GM21360 (cell line): ENCODE measurements around the gene AGAP5.
"Not testable (repeated sequence)": the region's sequence is repeated elsewhere in the genome, so short reads cannot be mapped to it uniquely, and the experiment has no call there.

Source experiments
- ATAC-seq: cut with Tn5 transposase; IDR thresholded peaks from one replicate; pipeline ENCODE4 v1.9.1; 2021; ENCODE audit warnings: mild to moderate bottlenecking, moderate library complexity; ENCODE audit not compliant: unreplicated experiment

The AGAP5 gene

DNA sequence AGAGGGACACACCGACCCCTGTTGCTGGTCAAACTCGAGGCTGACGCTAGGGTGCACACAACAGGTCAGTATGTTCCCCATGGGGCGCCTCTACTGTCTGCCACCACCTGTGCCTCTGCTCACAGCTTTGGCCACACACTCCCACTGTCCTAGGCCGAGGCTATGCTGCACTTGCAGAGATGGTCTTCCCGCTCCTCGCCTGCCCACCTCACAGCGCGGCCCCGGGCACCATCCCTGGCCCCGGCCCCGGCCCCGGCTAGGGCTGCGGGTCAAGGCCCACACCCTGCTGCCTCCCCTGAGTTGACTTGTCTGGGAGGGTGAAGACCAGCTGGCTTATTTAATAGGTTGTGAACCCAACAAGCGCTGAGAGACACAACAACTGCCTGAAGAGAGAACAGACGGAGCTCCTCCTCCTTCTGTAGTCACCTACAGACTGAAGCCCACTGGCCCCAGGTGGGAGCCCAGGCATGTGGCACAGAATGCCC is at the start of gene AGAP5:
TSS of gene AGAP5 (minus strand) at position 435 of the 485 bp plus-strand sequence. CDS start at position 81, 354 bp downstream.
- ATAC-seq: not testable (repeated sequence)

DNA sequence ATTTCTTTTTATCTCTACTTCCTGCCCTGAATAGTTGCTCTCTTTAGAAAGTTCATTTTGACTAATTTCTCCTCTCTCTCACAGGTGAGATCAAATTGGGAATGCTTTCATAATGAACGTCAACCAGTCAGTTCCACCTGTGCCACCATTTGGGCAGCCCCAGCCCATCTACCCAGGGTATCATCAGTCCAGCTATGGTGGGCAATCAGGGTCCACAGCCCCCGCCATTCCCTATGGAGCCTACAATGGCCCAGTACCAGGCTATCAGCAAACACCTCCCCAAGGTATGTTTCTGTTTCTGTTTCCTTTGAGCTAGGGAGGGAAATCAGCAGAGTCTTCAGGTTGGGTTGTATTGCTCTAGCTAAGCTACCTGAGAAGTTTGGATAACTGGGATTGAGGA is 48.8 kb upstream of the AGAP5 start:
- ATAC-seq: no peak

DNA sequence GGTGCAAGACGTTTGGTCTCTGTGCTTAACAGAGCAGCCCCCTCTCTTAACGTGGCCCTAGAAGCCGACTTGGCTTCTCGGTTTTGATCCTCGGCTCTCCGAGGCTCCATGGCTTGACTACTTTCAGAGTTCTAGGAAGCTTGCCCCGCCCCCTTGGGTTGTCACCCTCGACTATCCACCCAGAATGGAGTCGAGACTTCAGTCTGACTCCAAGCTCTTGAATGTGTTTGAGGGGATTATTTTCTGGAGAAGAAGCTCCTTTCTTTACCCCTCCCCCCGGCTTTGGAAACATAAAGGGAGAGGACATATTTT is 46.7 kb upstream of the AGAP5 start:
- ATAC-seq: peak; percentile 32

DNA sequence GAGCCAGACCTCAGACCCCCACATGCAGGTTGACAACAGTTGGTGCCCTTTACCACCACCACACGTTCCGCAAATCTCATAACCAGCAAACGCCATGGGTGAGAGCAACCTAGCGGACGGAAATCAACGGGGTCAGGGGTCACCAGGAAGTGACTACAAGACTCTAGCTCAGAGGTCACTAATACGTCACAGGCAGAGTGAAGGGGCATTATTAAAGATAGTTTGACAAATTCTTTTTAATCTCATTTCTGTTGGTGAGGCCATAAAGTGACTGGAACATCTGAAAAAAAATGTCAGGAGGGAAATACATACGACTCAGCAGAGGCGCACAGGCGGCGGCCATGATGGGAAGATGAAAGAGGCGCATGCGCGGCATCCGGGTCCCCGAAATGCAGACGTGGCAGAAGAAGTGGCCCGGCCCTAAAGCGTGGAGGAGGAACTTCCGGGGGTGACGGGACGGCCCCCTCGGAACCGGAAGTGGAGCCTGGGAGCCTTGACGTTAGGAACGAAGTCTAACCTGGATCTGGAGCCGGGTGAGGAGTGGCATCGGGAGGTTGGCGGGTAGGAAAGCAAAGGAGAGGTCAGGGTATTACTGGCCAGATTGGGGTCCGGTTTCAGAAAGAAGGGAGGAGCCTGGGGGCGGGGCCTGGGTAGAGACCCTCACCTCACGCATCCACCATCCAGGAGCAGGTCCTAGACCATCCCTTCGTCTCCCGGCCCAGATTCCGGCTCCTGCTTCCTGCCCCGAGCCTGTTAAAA is 46.2 kb upstream of the AGAP5 start, which contains the start of gene SEC24C:
TSS of gene SEC24C (plus strand) at position 468 of the 759 bp plus-strand sequence. CDS start 2,461 bp downstream, outside the sequence.
- ATAC-seq: peak; percentile 80

DNA sequence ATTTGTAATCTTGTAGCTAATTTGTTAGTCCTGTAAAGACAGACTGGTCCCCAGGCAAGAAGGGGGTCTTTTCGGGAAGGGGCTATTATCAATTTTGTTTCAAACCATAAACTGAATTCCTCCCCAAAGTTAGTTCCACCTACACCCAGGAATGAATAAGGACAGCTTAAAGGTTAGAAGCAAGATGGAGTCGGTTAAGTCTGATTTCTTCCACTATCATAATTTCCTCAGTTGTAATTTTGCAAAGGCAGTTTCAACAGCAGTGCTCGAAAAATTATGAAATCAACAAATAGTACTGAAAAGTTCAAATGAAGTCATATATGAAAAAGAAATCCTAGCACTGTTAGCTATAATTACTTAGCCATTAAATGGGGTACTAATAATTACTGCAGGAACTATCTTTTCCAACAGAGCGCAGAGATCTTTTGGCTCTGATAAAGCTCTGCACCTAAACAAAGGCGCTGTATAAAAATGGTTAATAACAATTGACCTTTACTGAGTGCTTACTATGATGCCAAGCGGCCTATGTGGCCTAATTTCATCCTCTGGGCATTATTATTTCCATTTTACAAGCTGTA is 45.5 kb upstream of the AGAP5 start:
- no peak for ATAC-seq

DNA sequence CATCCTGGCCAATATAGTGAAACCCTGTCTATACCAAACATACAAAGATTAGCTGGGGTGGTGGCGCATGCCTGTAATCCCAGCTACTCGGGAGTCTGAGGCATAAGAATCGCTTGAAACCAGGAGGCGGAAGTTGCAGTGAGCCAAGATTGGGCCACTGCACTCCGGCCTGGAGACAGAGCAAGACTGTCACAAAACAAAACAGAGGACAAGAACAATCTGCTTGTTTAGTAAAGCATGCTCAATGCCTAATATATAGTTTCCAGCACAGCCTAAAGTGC is 44.5 kb upstream of the AGAP5 start:
- no peak for ATAC-seq

DNA sequence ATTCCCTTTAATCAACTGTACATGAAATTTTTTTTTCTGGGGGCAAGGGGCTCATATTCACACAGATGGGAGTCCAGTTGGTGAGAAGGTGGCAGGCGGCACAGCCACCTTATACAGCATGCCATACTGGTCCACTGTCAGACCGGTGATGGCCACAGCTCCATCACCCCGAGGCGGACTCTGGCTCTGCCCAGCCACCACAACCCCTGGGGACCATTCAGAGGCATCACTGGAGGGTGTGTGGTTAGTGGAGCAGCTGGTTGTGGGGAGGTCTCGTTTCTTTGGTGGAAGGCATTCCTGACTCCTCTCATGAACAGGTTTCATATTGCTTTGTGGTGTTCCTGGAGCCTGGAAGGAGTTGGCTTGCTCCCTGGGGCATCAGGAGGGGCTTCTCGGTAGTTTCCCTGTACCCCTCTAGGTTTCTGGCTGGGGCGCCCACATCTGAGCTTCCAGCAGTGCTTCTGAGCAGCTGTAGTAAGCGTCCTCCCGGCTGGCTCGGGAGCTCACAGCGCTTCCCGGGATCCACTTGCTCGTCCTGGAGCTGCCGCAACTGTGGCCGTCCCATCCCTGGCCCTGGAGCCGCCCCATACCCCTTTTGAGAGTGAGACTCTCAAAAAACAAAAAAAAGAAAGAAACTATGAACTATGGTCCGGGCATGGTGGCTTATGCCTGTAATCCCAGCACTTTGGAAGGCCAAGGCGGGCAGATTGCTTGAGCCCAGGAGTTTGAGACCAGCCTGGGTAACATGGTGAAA is 42.8 kb upstream of the AGAP5 start:
- ATAC-seq: not testable (repeated sequence)

DNA sequence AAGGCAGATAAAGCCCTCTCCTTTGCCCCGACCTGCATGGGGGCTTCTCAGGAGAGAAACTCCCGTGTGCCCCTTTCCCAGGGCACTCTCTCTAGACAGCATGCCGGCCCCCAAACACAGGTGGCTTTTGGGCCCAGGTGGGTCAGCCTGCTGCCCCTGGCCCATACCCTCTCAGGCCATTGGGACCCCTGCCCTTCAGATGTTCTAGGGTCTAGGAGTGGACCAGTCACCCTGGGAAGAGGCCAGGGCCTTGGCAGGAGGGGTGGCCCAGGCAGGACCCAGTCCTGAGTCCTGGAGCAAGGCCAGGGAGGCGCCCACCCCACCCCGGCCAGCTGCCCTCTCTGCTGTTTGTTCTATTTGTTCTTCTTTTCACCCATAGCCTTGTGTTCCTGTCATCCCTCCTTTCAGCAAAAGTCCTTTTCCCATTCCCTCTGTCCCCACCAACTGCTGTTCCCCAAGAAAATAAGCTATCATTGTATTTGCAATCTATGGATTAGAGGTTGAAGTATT is 36.9 kb upstream of the AGAP5 start:
- no peak for ATAC-seq

DNA sequence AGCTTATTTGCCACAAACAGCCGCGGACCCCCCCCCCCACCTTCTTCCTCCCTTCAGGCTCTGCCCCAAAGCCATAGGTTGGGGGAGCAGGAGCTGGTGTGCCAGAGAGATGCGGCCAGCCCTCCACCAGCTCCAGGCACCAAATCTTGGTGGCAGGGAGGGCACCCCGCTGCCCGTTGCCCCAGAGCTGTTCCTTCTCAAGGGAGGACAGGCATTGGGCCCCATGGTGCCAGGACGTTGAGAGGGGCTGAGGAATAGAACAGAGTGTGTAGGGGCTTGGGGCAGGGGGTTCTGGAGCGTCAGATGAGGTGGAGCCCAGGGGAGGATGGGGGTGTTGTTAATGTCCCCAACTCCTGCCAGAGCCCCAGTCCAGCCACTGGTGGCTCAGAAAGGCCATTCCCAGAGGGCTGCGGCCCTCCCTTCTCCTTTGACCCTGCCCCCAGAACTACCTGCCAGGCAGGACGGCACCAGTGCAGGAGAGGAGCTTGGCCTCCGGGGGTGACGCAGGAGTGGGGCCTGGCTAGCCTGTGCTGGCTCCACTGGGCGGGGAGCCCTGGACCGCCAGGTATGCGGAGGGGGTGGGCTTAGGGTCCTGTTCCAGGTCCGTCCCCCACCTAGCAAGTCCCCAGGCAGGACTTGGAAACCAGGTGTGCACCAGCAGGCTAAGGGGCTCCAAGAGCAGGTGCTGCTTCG is 36.3 kb upstream of the AGAP5 start:
- ATAC-seq: no peak

DNA sequence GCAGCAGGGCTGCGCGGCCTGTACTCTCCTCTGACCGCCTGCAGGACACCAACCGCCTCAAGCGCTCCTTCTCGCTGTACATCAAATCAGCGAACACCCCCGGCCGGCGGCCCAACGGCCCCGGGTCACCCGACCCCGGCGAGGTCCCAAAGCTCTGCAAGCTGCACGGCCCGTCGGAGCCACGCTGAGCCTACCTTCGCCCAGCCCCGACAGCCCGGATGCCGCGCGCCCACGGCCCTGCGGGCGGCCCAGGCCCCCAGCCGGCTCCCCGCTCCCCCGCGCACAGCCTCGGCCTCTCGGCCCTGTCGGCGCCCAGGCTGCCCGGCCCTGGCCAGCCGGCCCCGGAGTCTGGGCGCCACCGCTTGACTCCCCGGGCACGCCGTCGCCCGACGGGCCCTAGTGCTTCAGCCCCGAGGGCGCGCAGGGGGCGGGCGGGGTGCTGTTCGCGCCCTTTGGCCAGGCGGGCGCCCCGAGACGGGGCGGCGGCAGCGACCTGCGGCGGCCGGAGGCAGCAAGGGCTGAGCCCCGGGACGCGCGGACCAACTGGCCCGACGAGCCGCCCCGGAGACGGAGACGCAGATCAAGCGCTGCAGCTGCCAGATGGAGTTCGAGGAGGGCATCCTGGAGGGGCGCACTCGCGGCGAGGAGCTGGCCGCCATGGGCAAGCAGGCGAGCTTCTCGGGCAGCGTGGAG is 35.2 kb upstream of the AGAP5 start:
- no peak for ATAC-seq

DNA sequence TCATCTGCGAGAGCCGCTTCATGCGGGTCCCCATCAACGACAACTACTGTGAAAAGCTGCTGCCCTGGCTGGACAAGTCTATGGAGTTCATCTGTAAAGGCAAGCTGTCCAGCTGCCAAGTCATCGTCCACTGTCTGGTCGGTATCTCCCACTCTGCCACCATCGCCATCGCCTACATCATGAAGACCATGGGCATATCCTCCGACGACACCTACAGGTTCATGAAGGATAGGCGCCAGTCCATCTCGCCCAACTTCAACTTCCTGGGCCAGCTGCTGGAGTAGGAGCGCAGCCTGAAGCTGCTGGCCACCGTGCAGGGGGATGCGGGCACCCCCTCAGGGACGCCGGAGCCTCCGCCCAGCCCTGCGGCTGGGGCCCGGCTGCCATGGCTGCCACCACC is 34.5 kb upstream of the AGAP5 start:
- ATAC-seq: no peak

DNA sequence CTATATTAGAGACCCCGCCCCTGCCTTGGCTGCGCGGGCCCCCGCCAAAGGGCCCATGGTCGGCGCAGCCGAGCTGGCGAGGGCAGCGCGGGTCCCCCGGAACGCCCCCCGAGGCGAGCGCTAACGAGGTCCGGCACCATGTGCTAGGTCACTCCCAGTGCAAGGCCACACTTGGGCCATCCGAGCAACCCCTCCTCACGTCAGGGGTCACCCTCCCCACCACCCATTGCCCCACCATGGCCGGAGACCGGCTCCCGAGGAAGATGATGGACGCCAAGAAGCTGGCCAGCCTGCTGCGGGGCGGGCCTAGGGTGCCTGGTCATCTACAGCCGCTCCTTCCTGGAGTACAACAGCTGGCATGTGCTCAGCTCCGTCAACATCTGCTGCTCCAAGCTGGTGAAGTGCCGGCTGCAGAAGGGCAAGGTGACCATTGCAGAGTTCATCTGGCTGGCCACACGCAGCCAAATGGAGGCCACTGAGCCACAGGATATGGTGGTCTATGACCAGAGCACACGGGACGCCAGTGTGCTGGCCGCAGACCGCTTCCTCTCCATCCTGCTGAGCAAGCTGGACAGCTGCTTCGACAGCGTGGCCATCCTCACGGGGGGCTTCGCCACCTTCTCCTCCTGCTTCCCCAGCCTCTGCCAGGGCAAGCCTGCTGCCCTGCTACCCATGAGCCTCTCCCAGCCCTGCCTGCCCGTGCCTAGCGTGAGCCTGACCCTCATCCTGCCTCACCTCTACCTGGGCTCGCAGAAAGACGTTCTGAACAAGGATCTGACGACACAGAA is 33.9 kb upstream of the AGAP5 start:
- ATAC-seq: no peak

DNA sequence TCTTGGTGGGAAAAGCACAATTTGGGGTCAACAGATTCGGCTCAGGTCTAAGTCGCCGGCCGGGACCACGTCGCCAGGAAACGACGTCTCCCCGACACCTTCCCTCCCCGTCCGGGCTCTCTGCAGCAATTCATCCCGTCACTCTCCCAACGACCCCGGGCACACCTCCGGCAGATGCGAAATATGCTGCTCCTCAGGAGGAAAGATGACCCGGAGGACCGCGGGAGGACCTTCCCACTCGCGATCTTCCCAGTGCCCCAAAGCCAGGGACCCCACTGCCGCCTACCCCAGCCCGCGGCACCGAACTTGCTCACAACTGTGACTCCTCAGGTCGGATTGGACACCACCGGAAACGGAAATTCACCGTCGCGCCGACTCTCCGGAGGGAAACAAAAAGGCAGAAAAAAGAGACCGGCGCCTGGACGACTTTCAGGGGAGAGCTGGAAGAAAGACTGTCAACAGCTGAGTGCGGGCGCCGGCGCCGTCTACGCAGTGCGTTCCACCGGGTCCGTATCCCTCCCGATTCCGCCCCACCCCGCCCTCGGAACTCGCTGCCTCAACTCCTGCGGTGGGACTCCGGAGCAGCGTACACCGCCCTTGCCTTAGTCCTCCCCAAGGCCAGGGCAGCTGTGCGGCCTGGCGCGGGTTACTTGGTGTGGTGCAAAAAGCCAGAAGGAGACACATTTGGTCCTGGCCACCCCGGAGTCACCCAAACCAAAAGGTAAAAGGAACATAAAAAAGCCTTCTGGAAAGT is 32.4 kb upstream of the AGAP5 start:
- peak; percentile 79 for ATAC-seq

DNA sequence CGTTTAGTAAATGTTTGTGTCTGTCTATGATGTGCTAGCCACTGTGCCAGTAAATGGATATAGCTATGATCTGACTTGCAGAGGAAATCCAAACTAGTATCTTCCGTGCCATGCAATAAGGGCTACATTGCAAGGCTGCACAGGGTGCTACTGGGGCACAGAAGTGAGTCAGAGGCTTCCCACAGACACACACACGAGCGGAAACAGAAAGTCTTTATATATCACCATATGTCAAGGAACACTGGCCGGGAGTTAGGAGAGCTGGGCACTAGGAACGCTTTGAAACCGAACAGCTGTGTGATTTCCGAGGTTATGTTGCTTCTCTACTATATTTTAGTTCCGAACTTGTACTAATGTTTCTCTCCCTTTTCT is 31.9 kb upstream of the AGAP5 start:
- ATAC-seq: not testable (repeated sequence)

DNA sequence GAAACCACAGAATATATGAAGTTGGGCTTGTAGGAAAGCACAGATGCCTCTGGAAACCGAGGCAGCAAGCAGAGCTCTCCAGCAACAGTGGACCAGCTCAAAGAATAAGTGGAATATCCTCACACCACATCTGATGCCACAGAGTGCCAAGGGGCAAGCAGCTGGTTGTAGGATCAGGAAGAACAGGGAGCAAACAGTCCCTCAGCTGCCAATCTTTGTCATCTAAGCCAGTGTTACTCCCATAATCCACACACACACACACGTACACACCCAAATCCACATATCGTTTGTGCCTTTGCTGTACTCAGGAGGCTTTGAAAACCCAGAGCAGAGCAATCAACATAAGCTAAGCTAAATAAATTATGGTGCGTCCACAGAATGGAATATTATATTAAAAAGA is 25.6 kb upstream of the AGAP5 start:
- no peak for ATAC-seq

DNA sequence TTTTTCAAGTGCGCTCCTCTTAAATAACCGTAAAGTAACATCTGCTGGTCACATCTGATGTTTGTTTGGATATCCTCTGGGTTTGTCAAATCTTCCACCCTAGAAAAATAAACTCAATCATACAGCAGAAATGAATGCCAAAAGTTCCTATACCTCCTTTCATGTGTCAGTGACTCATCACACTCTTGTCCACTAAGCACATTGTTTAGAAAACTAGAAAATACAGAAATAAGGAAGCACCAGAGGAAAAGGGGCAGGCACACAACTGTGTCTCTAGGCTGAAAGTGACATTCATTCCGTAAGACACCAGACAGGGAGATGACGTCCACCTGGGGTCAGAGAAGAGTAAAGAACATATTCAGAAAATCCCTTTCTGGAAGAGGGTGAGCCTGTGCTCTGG is 22.7 kb upstream of the AGAP5 start:
- not testable (repeated sequence) for ATAC-seq

DNA sequence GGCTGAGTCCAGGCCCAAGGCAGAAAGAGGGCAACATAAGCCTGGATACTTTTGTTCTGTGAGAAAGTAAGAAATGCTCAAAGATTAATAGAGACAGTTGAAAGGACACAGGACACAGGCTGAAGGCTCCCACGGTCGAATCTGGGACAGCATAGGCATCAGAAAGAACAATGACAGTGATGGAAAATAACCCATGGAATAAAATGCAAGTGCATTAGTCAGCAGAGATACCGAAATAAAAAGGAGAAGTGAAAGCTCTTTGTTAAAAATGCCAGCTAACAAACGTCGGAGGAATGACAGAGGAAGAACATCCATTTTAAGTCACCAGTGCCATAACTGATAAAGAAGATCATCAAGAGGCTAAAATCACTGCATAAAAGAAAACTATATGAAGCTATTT is 19.6 kb upstream of the AGAP5 start:
- ATAC-seq: no peak

DNA sequence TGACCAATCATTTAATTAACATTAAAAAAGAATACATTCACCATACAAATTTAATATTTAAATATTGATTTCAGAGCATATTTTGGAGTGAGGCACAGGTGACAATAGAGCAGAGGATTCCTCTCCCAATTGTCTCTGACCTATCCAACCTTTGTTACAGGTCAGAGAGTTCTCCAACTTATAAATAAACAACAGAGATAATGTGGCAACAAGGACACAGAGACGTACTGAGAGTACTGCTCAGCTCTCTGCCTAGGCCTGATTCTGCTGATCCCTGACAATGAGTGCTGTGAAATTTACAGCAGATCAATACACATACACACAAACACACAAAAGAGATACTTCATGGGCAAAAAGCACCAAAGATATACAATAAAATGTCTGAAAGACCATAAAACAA is 18.3 kb upstream of the AGAP5 start:
- ATAC-seq: no peak
